Hepatocyte (in vitro differentiated cells): Measurements from ENCODE around the gene SRSF5. TPM values are rescaled to one million over a fixed set of nuclear protein-coding genes. Genes with fewer than 3 reads are reported as not detected.

Source experiments
- DNase-seq: peaks from one replicate; pipeline ENCODE4 v3.0.0-alpha.2; 2016; ENCODE audit warnings: low spot score
- H2AFZ ChIP-seq: fragments of 200-600 bp; sonication (generic); 2 replicates; pipeline ENCODE4 v1.6.0; 2016; ENCODE audit warnings: antibody characterized with exemption, mild to moderate bottlenecking
- H3K27ac ChIP-seq: fragments of 200-600 bp; sonication (generic); 2 replicates; pipeline ENCODE4 v1.5.1; 2016; ENCODE audit warnings: mild to moderate bottlenecking
- H3K27me3 ChIP-seq: fragments of 200-600 bp; sonication (generic); 2 replicates; pipeline ENCODE4 v1.6.1; 2016
- H3K36me3 ChIP-seq: fragments of 200-600 bp; sonication (generic); replicated peaks from 2 replicates; pipeline ENCODE4 v1.5.1; 2016; ENCODE audit warnings: low read depth; ENCODE audit not compliant: insufficient read depth
- H3K4me1 ChIP-seq: fragments of 200-600 bp; sonication (generic); 2 replicates; pipeline ENCODE4 v1.5.1; 2016; ENCODE audit warnings: mild to moderate bottlenecking, moderate library complexity; ENCODE audit not compliant: insufficient read depth
- H3K4me2 ChIP-seq: fragments of 200-600 bp; sonication (generic); 2 replicates; pipeline ENCODE4 v1.6.0; 2016
- H3K4me3 ChIP-seq: fragments of 200-600 bp; sonication (generic); 2 replicates; pipeline ENCODE4 v1.5.1; 2016; ENCODE audit warnings: mild to moderate bottlenecking
- H3K79me2 ChIP-seq: fragments of 200-600 bp; sonication (generic); 2 replicates; pipeline ENCODE4 v1.6.0; 2017; ENCODE audit warnings: mild to moderate bottlenecking
- H3K9me2 ChIP-seq: fragments of 200-600 bp; sonication (generic); replicated peaks from 2 replicates; pipeline ENCODE4 v1.6.0; 2017; ENCODE audit warnings: mild to moderate bottlenecking; ENCODE audit not compliant: insufficient read depth
- H3K9me3 ChIP-seq: fragments of 200-600 bp; sonication (generic); 2 replicates; pipeline ENCODE4 v1.5.1; 2016; ENCODE audit warnings: low read depth, mild to moderate bottlenecking
- H4K20me1 ChIP-seq: fragments of 200-600 bp; sonication (generic); 2 replicates; pipeline ENCODE4 v1.6.0; 2016; ENCODE audit warnings: mild to moderate bottlenecking; ENCODE audit not compliant: insufficient read depth, poor library complexity, severe bottlenecking
- EZH2 ChIP-seq: fragments of 200-600 bp; sonication (generic); IDR thresholded peaks from 2 replicates; pipeline ENCODE4 v1.6.1; 2016; ENCODE audit warnings: antibody characterized with exemption, mild to moderate bottlenecking, borderline replicate concordance
- EZH2phosphoT487 ChIP-seq: fragments of 200-600 bp; sonication (generic); IDR thresholded peaks from one replicate; pipeline ENCODE4 v1.6.1; 2018; ENCODE audit warnings: antibody characterized with exemption, mild to moderate bottlenecking, low read depth, moderate library complexity; ENCODE audit not compliant: unreplicated experiment, severe bottlenecking
- WGBS: methylation state at CpG from one replicate; pipeline ENCODE4 v1.1.6; 2016; ENCODE audit warnings: low lambda C conversion rate; ENCODE audit errors: missing lambda C conversion rate; 5-methylcytosine and 5-hydroxymethylcytosine counted together
- polyA plus RNA-seq: library from polyadenylated mRNA; unstranded; fragments of >200 nt; fragmentation: Nextera tagmentation; extraction: Ambion mirVana; gene quantifications from 2 replicates; pipeline ENCODE4 v1.2.1, GENCODE V29; 2016
- small RNA-seq: library from RNA; depleted of rRNA; stranded (forward); fragments of <200 nt; gene quantifications from one replicate; pipeline ENCODE3, GENCODE V24; 2014
- total RNA-seq: library from RNA; depleted of rRNA; stranded (reverse); fragments of >200 nt; gene quantifications from 2 replicates; pipeline ENCODE4 v1.2.3, GENCODE V29; 2014
- TF ChIP-seq, protein P1 (sequence below): fragments of 200-600 bp; sonication (generic); IDR thresholded peaks from 2 replicates; pipeline ENCODE4 v1.5.1; 2016; ENCODE audit warnings: antibody characterized with exemption, mild to moderate bottlenecking; ENCODE audit not compliant: poor library complexity

The SRSF5 gene
- total and polyA plus RNA-seq, 2 experiments from 2014 or later = 262 to 386 TPM

- Histone ChIP-seq H3K4me2 (no peak overlapping the region), H3K27ac (no peak overlapping the region), H3K9me2 (no peaks in the 10 kb centered on the region), H3K27me3 (no peaks in the 10 kb centered on the region), H3K36me3 (no peaks in the 10 kb centered on the region), H2AFZ (no peak overlapping the region), H4K20me1 (no peaks in the 10 kb centered on the region), H3K4me1 (no peaks in the 10 kb centered on the region), H3K4me3 (no peak overlapping the region), H3K9me3 (no peaks in the 10 kb centered on the region), H3K79me2 (no peaks in the 10 kb centered on the region)
- TF ChIP-seq, protein P1, sequence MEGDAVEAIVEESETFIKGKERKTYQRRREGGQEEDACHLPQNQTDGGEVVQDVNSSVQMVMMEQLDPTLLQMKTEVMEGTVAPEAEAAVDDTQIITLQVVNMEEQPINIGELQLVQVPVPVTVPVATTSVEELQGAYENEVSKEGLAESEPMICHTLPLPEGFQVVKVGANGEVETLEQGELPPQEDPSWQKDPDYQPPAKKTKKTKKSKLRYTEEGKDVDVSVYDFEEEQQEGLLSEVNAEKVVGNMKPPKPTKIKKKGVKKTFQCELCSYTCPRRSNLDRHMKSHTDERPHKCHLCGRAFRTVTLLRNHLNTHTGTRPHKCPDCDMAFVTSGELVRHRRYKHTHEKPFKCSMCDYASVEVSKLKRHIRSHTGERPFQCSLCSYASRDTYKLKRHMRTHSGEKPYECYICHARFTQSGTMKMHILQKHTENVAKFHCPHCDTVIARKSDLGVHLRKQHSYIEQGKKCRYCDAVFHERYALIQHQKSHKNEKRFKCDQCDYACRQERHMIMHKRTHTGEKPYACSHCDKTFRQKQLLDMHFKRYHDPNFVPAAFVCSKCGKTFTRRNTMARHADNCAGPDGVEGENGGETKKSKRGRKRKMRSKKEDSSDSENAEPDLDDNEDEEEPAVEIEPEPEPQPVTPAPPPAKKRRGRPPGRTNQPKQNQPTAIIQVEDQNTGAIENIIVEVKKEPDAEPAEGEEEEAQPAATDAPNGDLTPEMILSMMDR = no peak
- TF ChIP-seq EZH2phosphoT487 (no peak), EZH2 (no peak)
- 88% methylated on average over 2 of the region's 2 CpGs for WGBS
- DNase-seq = no peak
Measured at GRCh38 chr14:69820991-69821390, 54.0 kb downstream of the SRSF5 start.

Small RNAs within 50 kb of the gene (small RNA-seq; reads per million reads assigned to genes)
- not detected for gene RF00614

Other genes starting within 250 kb of the SRSF5 start
- gene CCDC177, start 192.3 kb upstream of the SRSF5 start, total RNA-seq = 0.23 TPM in 1 of 2 replicates, not detected in the other
- gene CCDC177, start 192.3 kb upstream of the SRSF5 start, polyA plus RNA-seq = not detected in 2 replicates
- 16.2 and 28.4 TPM in 2 replicates for gene SUSD6, start 155.5 kb upstream of the SRSF5 start, total RNA-seq
- gene SUSD6, start 155.5 kb upstream of the SRSF5 start, polyA plus RNA-seq = 15.7 and 16.3 TPM in 2 replicates
- 1.7 and 3.0 TPM in 2 replicates for gene SLC10A1, start 30.1 kb downstream of the SRSF5 start, total RNA-seq
- gene SLC10A1, start 30.1 kb downstream of the SRSF5 start, polyA plus RNA-seq = 0.96 and 2.9 TPM in 2 replicates
- 6.2 and 6.3 TPM in 2 replicates for gene SMOC1, start 112.3 kb downstream of the SRSF5 start, total RNA-seq
- 2.1 and 3.4 TPM in 2 replicates for gene SMOC1, start 112.3 kb downstream of the SRSF5 start, polyA plus RNA-seq